Heart left ventricle (tissue), 16 donors: Measurements from ENCODE around the gene RIMS4. TPM values are rescaled to one million over a fixed set of nuclear protein-coding genes. Genes with fewer than 3 reads are reported as not detected.

ENCODE experiments used
- ATAC-seq, 4 donors: fragments of 200-7000 bp; cut with Tn5 transposase; one replicate each; pipeline ENCODE4 v1.9.1; 2020 to 2022; ENCODE audit warnings: moderate library complexity in 4 of 4, mild to moderate bottlenecking in 3 of 4, moderate number of reproducible peaks in 1 of 4
- DNase-seq, 5 donors: peaks; one replicate each; pipeline ENCODE4 v3.0.0-alpha.2; 2020
- H3K27ac ChIP-seq, 12 donors: fragments of 200-600 bp; sonication (generic) in 4 of 12; one replicate each; pipeline versions ENCODE4 v1.5.0 to v1.8.0; 2016 to 2022; ENCODE audit warnings: mild to moderate bottlenecking in 2 of 12
- H3K27me3 ChIP-seq, 9 donors: fragments of 200-600 bp; sonication (generic) in 2 of 9; one replicate each; pipeline versions ENCODE4 v1.5.1 to v1.8.0; 2016 to 2022; ENCODE audit warnings: mild to moderate bottlenecking in 3 of 9
- H3K36me3 ChIP-seq, 9 donors: fragments of 200-600 bp; sonication (generic) in 2 of 9; one replicate each; pipeline versions ENCODE4 v1.5.0 to v1.8.0; 2018 to 2022; ENCODE audit warnings: mild to moderate bottlenecking in 2 of 9
- H3K4me1 ChIP-seq, 12 donors: fragments of 200-600 bp; sonication (generic) in 4 of 12; one replicate each; pipeline versions ENCODE4 v1.5.0 to v1.8.0; 2016 to 2022; ENCODE audit warnings: mild to moderate bottlenecking in 3 of 12
- H3K4me3 ChIP-seq, 12 donors: fragments of 200-600 bp; sonication (generic) in 4 of 12; one replicate each; pipeline versions ENCODE4 v1.5.0 to v1.8.0; 2017 to 2022; ENCODE audit warnings: mild to moderate bottlenecking in 9 of 12, moderate library complexity in 4 of 12
- H3K9me3 ChIP-seq, 12 donors: fragments of 200-600 bp; sonication (generic) in 4 of 12; one replicate each; pipeline versions ENCODE4 v1.5.0 to v1.8.0; 2016 to 2022; ENCODE audit warnings: mild to moderate bottlenecking in 1 of 12
- CTCF ChIP-seq, 12 donors: fragments of 200-600 bp; sonication (generic) in 4 of 12; IDR thresholded peaks; one replicate each; pipeline versions ENCODE4 v1.5.0 to v1.8.0; 2018 to 2022; ENCODE audit warnings: antibody characterized with exemption in 12 of 12, mild to moderate bottlenecking in 5 of 12
- POLR2A ChIP-seq, 2 donors: fragments of 450-650 bp; IDR thresholded peaks; one replicate each; pipeline ENCODE4 v1.6.1; 2017; ENCODE audit warnings: antibody characterized with exemption in 2 of 2, mild to moderate bottlenecking in 2 of 2, moderate library complexity in 2 of 2
- WGBS, 4 donors: extraction: QIAGEN DNeasy Blood & Tissue Kit in 2 of 4; methylation state at CpG; one replicate each; pipeline versions ENCODE4 v1.1.5 to v1.1.7; 2013 to 2018; 5-methylcytosine and 5-hydroxymethylcytosine counted together
- intact Hi-C, 10 donors: fragments of 100-400 bp; cut with DNase I; formaldehyde crosslinking; loops; one replicate each; pipeline versions ENCODE4 v1.11.1 to v1.14.2; 2022
- polyA plus RNA-seq, 2 donors: library from polyadenylated mRNA; stranded (reverse); fragments of 200-250 nt; gene quantifications; one replicate each; pipeline ENCODE4 v1.2.3, GENCODE V29; 2013
- total RNA-seq, 9 donors: library from RNA; depleted of rRNA in 2 of 9; stranded (reverse); fragments of >200 nt in 2 of 9; fragmentation: NEBNext Ultra II Directional in 3 of 9; extraction: Animal tissue kit (Norgen Biotek cat#: 25700) in 3 of 9; gene quantifications; one replicate each; pipeline versions ENCODE4 v1.1.0 to v1.2.4, GENCODE V29; 2016 to 2023
- donor health status: ischemic (EF 13 %, LVEDD 7.1; RV severe dilation, severe dysfunction).
- donor health status: healthy with polysubstance abuse.
- donor health status: DM: no; HTN: yes; CAD: no.
- donor health status: DM: no; HTN: no; CAD: no.
- donor health status: ischemic (EF 25% LVEDD 6.9; RV normal size, moderate dysfunction).
- donor health status: ischemic (EF 25% LVEDD 5.7; RV mildly dilated, moderate dysfunction).
- donor health status: healthy.
- donor health status: DM: yes; HTN: yes; CAD: no.
- donor health status: ischemic (EF 35%, LVEDD 5.7; RV mildly dilated, moderate dysfunction).
- donor health status: nonischemic (EF 11% LVEDD 7.7; RV severe dilation, severe dysfunction).
- donor health status: DM: yes; HTN: yes; CAD: no.
- donor health status: PGD.
- donor health status: ischemic (EF 29% LVEDD 5.4; RV normal size, mild dysfunction).
- donor health status: nonischemic (EF 23%, LVEDD 6.1; RV moderate dilation, normal function).

The RIMS4 gene
- total and polyA plus RNA-seq, 11 donors, result 0.04 to 0.59 (median 0.11) TPM; not detected in 5

DNA sequence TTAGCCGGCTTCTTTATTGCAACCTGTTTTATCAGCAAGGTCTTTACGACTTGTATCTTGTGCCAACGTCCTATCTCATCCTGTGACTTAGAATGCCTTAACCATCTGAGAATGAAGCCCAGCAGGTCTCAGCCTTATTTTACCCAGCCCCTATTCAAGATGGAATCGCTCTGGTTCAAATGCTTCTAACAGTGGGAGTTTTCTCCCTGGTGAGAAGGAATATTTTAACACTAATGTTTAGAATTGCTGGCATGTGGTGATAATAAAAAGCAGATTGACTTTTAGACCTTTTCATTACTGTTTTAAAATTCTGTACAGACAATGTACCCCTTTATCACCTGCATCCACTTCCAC is 74.6 kb downstream of the RIMS4 start:
- no peak for ATAC-seq
- Histone ChIP-seq H3K4me1 (peaks cover 0 to 22% (median 4%) of the 10 kb centered on the region in 12 donors), H3K4me3 (peak overlapping the region in 1 of 12 donors; percentile 25), H3K36me3 (no peaks in the 10 kb centered on the region), H3K27ac (peak overlapping the region in 1 of 12 donors; percentile 35), H3K9me3 (no peaks in the 10 kb centered on the region), H3K27me3 (no peaks in the 10 kb centered on the region)
- no peak for DNase-seq
- intact Hi-C loops, result loop anchor here in 4 of 10 donors (10.0 kb wide), 3 partner anchors 201 to 521 kb away; partner anchors contain the start of gene OSER1 (in 2 of the 4)
- TF ChIP-seq CTCF (IDR thresholded peaks at IDR 0.05), result no peak
- 90 to 96% (median 93%) methylated on average over 4 of the region's 4 CpGs for WGBS, 4 donors

DNA sequence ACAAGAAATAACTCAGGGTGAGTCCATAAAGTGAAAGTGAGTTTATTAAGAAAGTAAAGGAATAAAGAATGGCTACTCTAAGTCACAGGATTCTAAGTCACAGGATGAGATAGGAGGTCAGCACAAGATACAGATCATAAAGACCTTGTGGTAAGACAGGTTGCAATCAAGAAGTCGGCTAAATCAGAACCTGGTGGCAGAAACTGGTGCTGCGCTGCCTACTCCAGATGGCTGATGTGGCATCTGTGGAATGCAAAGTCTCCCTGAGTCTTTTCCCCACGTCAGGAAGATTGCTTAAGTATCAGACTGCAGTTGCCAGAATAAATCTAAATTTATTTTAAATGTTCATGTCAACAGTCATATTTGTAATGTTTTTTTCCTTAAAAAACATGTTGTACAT is 75.4 kb downstream of the RIMS4 start:
- ATAC-seq (no peak), DNase-seq (no peak)
- Histone ChIP-seq H3K36me3 (no peaks in the 10 kb centered on the region), H3K9me3 (no peaks in the 10 kb centered on the region), H3K4me3 (no peak overlapping the region), H3K27ac (no peak overlapping the region), H3K27me3 (no peaks in the 10 kb centered on the region), H3K4me1 (peaks cover 0 to 27% (median 4%) of the 10 kb centered on the region in 12 donors)
- no peak for TF ChIP-seq POLR2A (IDR thresholded peaks at IDR 0.05)
- peak in 2 of 12 donors; percentile 11 to 26 for TF ChIP-seq CTCF (IDR thresholded peaks at IDR 0.05)
- intact Hi-C loops, result loop anchor here in 6 of 10 donors (5.0 to 10.0 kb wide), 5 partner anchors 200 to 520 kb away; partner anchors contain the start of gene OSER1 (in 2 of the 6)
- WGBS, 4 donors, result 54 to 62% (median 59%) methylated on average over 3 of the region's 3 CpGs

DNA sequence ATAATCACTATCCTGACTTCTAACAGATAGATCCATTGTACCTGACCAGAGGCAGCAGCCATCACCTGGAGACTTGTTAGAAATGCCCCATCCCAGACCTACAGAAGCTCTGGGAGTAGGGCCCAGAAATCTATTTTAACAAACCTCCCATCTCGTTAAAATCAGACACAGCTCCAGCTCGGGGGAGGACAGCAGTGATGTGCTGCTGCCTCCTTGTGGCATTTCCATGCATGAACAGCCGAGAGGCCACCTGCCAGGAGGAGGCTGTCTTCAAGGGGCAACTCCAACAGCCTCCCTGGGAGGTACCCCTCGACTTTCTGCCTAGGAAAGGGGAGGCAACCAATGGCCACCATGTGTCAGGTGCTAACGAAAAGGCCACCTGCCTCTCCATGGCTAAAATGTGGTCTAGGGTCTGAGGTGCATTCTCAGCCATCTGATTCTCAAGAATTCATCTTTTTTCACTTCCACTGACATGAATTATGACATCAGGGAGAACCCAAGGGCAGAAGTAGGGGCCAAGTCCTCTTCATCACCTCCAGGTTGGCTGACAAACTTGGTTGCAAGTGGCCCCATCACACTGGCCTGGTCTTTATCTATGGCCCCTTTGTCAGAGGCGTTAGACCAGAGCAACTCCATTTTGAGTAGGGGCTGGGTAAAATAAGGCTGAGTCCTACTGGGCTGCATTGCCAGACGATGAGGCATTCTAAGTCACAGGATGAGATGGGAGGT is 76.8 kb downstream of the RIMS4 start:
- intact Hi-C loops, result loop anchor here (1.0 to 10.0 kb wide), 7 partner anchors 48 to 519 kb away; partner anchors contain the start of gene OSER1 (in 2 of the 10)
- no peak overlapping the region for H3K4me3 ChIP-seq
- WGBS, 4 donors, result 21 to 25% (median 25%) methylated on average over 7 of the region's 7 CpGs
- peak; percentile 39 to 59 (median 48) for ATAC-seq
- H3K27me3 ChIP-seq, result no peaks in the 10 kb centered on the region
- peaks cover 0 to 37% (median 11%) of the 10 kb centered on the region in 12 donors for H3K4me1 ChIP-seq
- peak in 4 of 5 donors; percentile 56 to 69 (median 64) for DNase-seq
- TF ChIP-seq POLR2A (IDR thresholded peaks at IDR 0.05) (no peak), CTCF (IDR thresholded peaks at IDR 0.05) (peak; percentile 81 to 97 (median 92))
- no peak overlapping the region for H3K27ac ChIP-seq
- H3K36me3 ChIP-seq, result no peaks in the 10 kb centered on the region
- no peaks in the 10 kb centered on the region for H3K9me3 ChIP-seq

GRCh38 chr20:44732327-44732726 is 78.0 kb downstream of the RIMS4 start:
- intact Hi-C loops, result loop anchor here in 7 of 10 donors (2.0 to 10.0 kb wide), 6 partner anchors 48 to 518 kb away; partner anchors contain the start of gene OSER1 (in 2 of the 7)
- Histone ChIP-seq H3K4me3 (no peak overlapping the region), H3K27me3 (no peaks in the 10 kb centered on the region), H3K4me1 (peaks cover 0 to 37% (median 11%) of the 10 kb centered on the region in 12 donors), H3K9me3 (no peaks in the 10 kb centered on the region), H3K36me3 (no peaks in the 10 kb centered on the region), H3K27ac (peak overlapping the region in 4 of 12 donors; percentile 1 to 59 (median 42))
- no peak for DNase-seq
- 71 to 73% (median 71%) methylated on average over 6 of the region's 6 CpGs for WGBS, 4 donors
- ATAC-seq, result no peak
- TF ChIP-seq POLR2A (IDR thresholded peaks at IDR 0.05) (no peak), CTCF (IDR thresholded peaks at IDR 0.05) (no peak)
